ENCODE results near the gene MYG1. TPM values are rescaled to one million over a fixed set of nuclear protein-coding genes. Genes with fewer than 3 reads are reported as not detected.
A peak's percentile ranks its signal among the peaks of the same experiment; 100 is the strongest.

The MYG1 gene
- total RNA-seq, 1 experiment from 2014 or later, result 91.8 TPM

- Histone ChIP-seq H2AFZ (ENCODE audit: low read length) (no peak overlapping the region), H2BK5ac (ENCODE audit: insufficient read length, low read length) (no peak overlapping the region), H3K4me1 (ENCODE audit: insufficient read depth, low read length) (no peaks in the 10 kb centered on the region), H2BK20ac (ENCODE audit: low read depth, low read length, poor library complexity, severe bottlenecking) (no peak overlapping the region), H4K5ac (ENCODE audit: insufficient read length, low read depth, low read length) (no peak overlapping the region), H3K9me3 (ENCODE audit: control insufficient read depth, low read depth, low read length) (no peaks in the 10 kb centered on the region), H3K23ac (ENCODE audit: insufficient read length, low read depth, low read length) (no peak overlapping the region), H4K20me1 (ENCODE audit: control insufficient read depth, insufficient read depth, insufficient read length) (no peaks in the 10 kb centered on the region), H2BK15ac (ENCODE audit: low read depth, low read length) (no peak overlapping the region), H3K27ac (ENCODE audit: insufficient read length, low read depth, low read length) (no peak overlapping the region), H3T11ph (ENCODE audit: low read length) (no peak overlapping the region), H3K18ac (ENCODE audit: insufficient read length, low read depth, low read length) (no peak overlapping the region), H3K79me1 (ENCODE audit: insufficient read depth, low read depth, low read length, poor library complexity, severe bottlenecking) (no peaks in the 10 kb centered on the region), H3K23me2 (ENCODE audit: insufficient read length, low read depth, low read length, poor library complexity, severe bottlenecking) (peaks cover 17% of the 10 kb centered on the region), H3K4me2 (ENCODE audit: insufficient read depth, insufficient read length, low read length) (no peak overlapping the region), H3K79me2 (ENCODE audit: insufficient read depth, low read length) (no peaks in the 10 kb centered on the region), H3K14ac (ENCODE audit: insufficient read depth, low read length) (no peak overlapping the region), H2AK5ac (ENCODE audit: insufficient read length, low read length) (no peak overlapping the region), H4K91ac (ENCODE audit: insufficient read length, low read depth, low read length) (no peak overlapping the region), H3K56ac (ENCODE audit: insufficient read length, low read depth, low read length) (no peak overlapping the region), H4K8ac (replicated peaks; ENCODE audit: insufficient read length, low read depth, low read length) (no peak overlapping the region), H2BK12ac (ENCODE audit: insufficient read length, low read depth, low read length) (no peak overlapping the region), H2BK120ac (ENCODE audit: low read depth, low read length, poor library complexity, severe bottlenecking) (no peak overlapping the region), H3K4ac (ENCODE audit: low read depth, low read length) (no peak overlapping the region), H3K27me3 (ENCODE audit: insufficient read depth, low read length) (peaks cover 18% of the 10 kb centered on the region), H3K9ac (ENCODE audit: extremely low read depth, insufficient read length, low read length) (no peak overlapping the region)
- peaks cover 85% of the 10 kb centered on the region for H3K27me3 Mint-ChIP-seq (ENCODE audit: low read depth)
- H3K9me3 Mint-ChIP-seq, result no peaks in the 10 kb centered on the region; a peak in 1 of 5 replicates
- no peaks in the 10 kb centered on the region; a peak in 1 of 7 replicates for H3K36me3 Mint-ChIP-seq (ENCODE audit: insufficient read depth in 1 of 3, low read depth in 3 of 3)
- H3K27ac Mint-ChIP-seq, result no peak overlapping the region
- WGBS (ENCODE audit: extremely low coverage, insufficient read length, low lambda C conversion rate), result no CpG with 5 or more reads among the region's 8 CpGs
- DNase-seq, result no peak
- TF ChIP-seq CTCF (conservative IDR thresholded peaks at IDR 0.05), result no peak
- peaks cover 22 to 39% of the 10 kb centered on the region in 2 experiments for H3K4me1 Mint-ChIP-seq
- H3K4me3 Mint-ChIP-seq, result peak overlapping the region in 1 of 2 experiments; percentile 78; a peak in 3 of 5 replicates
Observed at GRCh38 chr12:53326460-53327185, 27.1 kb downstream of the MYG1 start.

All from H9 (cell line).